IMR-90 (cell line): ENCODE results near the gene GLCCI1. TPM values are rescaled to one million over a fixed set of nuclear protein-coding genes. Genes with fewer than 3 reads are reported as not detected.

Source experiments
- ATAC-seq: fragments of 200-7000 bp; cut with Tn5 transposase; 2 replicates; pipeline ENCODE4 v1.9.1; 2020; ENCODE audit warnings: low read depth, mild to moderate bottlenecking, moderate library complexity
- BruUV-seq: library from RNA; stranded (reverse); fragments of 400-500 nt; replicated peaks from 2 replicates; lab custom pipeline; 2021; lab: Mats Ljungman, UMichigan
- CTCF ChIA-PET: fragments of 300-600 bp; formaldehyde crosslinking; extraction: SDS; loops from one replicate; lab custom pipeline; 2021; ENCODE audit warnings: antibody characterized with exemption; lab: Yijun Ruan, JAX
- POLR2A ChIA-PET: fragments of 300-600 bp; sonication (Branson Sonifier 250); formaldehyde crosslinking; loops from one replicate; lab custom pipeline; 2022; ENCODE audit warnings: antibody characterized with exemption; ENCODE audit not compliant: unreplicated experiment; lab: Charles Lee
- DNase-seq: peaks from one replicate; pipeline ENCODE4 v3.0.0; 2013
- H2AFZ ChIP-seq: replicated peaks from 2 replicates; pipeline ENCODE3; 2013; ENCODE audit warnings: low read length, mild to moderate bottlenecking; ENCODE audit not compliant: poor library complexity
- H2AK5ac ChIP-seq: 2 replicates; pipeline ENCODE4 v1.6.1; 2013; ENCODE audit warnings: low read depth, low read length, inconsistent platforms
- H2AK9ac ChIP-seq: replicated peaks from 2 replicates; pipeline ENCODE3; 2013; ENCODE audit warnings: mild to moderate bottlenecking, low read depth, low read length, moderate library complexity; ENCODE audit not compliant: poor library complexity
- H2BK120ac ChIP-seq: 2 replicates; pipeline ENCODE4 v1.6.1; 2013; ENCODE audit warnings: low read depth, low read length, inconsistent platforms
- H2BK15ac ChIP-seq: 3 replicates; pipeline ENCODE4 v1.6.1; 2013; ENCODE audit warnings: low read depth, low read length, inconsistent platforms
- H2BK20ac ChIP-seq: 2 replicates; pipeline ENCODE4 v1.6.1; 2013; ENCODE audit warnings: low read depth, mild to moderate bottlenecking, inconsistent platforms, low read length, moderate library complexity
- H2BK5ac ChIP-seq: 2 replicates; pipeline ENCODE4 v1.6.1; 2013; ENCODE audit warnings: mild to moderate bottlenecking, low read depth, low read length, inconsistent platforms; ENCODE audit not compliant: poor library complexity, severe bottlenecking
- H3K14ac ChIP-seq: replicated peaks from 2 replicates; pipeline ENCODE4 v1.6.1; 2013; ENCODE audit warnings: low read depth, low read length, inconsistent platforms
- H3K18ac ChIP-seq: 2 replicates; pipeline ENCODE4 v1.6.1; 2013; ENCODE audit warnings: low read depth, low read length, control low read depth
- H3K23ac ChIP-seq: 2 replicates; pipeline ENCODE4 v1.6.1; 2013; ENCODE audit warnings: low read depth, low read length, inconsistent platforms
- H3K27ac ChIP-seq: 2 replicates; pipeline ENCODE4 v1.5.1; 2013; ENCODE audit warnings: mild to moderate bottlenecking, control low read depth, low read length; ENCODE audit not compliant: insufficient read depth
- H3K27me3 ChIP-seq: 2 replicates; pipeline ENCODE4 v1.6.1; 2013; ENCODE audit warnings: low read length; ENCODE audit not compliant: control insufficient read depth, insufficient read depth
- H3K36me3 ChIP-seq: 2 replicates; pipeline ENCODE4 v1.6.1; 2013; ENCODE audit warnings: low read length, mixed read lengths; ENCODE audit not compliant: control insufficient read depth, insufficient read depth
- H3K4ac ChIP-seq: 2 replicates; pipeline ENCODE4 v1.6.1; 2013; ENCODE audit warnings: low read depth, low read length, inconsistent platforms
- H3K4me1 ChIP-seq: 2 replicates; pipeline ENCODE4 v1.6.1; 2013; ENCODE audit warnings: low read length, mixed read lengths; ENCODE audit not compliant: control insufficient read depth, insufficient read depth
- H3K4me2 ChIP-seq: 2 replicates; pipeline ENCODE4 v1.6.1; 2013; ENCODE audit warnings: low read depth, mild to moderate bottlenecking, control low read depth, low read length, moderate library complexity
- H3K4me3 ChIP-seq: 2 replicates; pipeline ENCODE4 v1.5.1; 2013; ENCODE audit warnings: low read depth, mild to moderate bottlenecking, control low read depth, low read length, moderate library complexity; ENCODE audit not compliant: insufficient read depth
- H3K56ac ChIP-seq: 2 replicates; pipeline ENCODE4 v1.6.1; 2013; ENCODE audit warnings: low read length, inconsistent platforms; ENCODE audit not compliant: insufficient read depth; ENCODE audit errors: extremely low read depth
- H3K79me1 ChIP-seq, 2 experiments: 2 replicates each; pipeline ENCODE4 v1.6.1; 2013; ENCODE audit warnings: low read length in 2 of 2, inconsistent platforms in 1 of 2, low read depth in 1 of 2
- H3K9ac ChIP-seq: 2 replicates; pipeline ENCODE4 v1.6.1; 2013; ENCODE audit warnings: low read depth, low read length, control low read depth
- H3K9me1 ChIP-seq: 2 replicates; pipeline ENCODE4 v1.6.1; 2013; ENCODE audit warnings: low read length, inconsistent platforms; ENCODE audit not compliant: insufficient read depth
- H3K9me3 ChIP-seq: 2 replicates; pipeline ENCODE4 v1.6.1; 2013; ENCODE audit warnings: low read length; ENCODE audit not compliant: control insufficient read depth, insufficient read depth
- H4K20me1 ChIP-seq: 2 replicates; pipeline ENCODE4 v1.6.1; 2013; ENCODE audit warnings: low read length, inconsistent platforms; ENCODE audit not compliant: insufficient read depth
- H4K5ac ChIP-seq: 2 replicates; pipeline ENCODE4 v1.6.1; 2013; ENCODE audit warnings: mild to moderate bottlenecking, low read depth, low read length, control low read depth
- H4K8ac ChIP-seq, 2 experiments: 2 replicates each; pipeline ENCODE4 v1.6.1; 2013; ENCODE audit warnings: low read depth in 2 of 2, low read length in 2 of 2, control low read depth in 1 of 2, inconsistent platforms in 1 of 2
- H4K91ac ChIP-seq: 2 replicates; pipeline ENCODE4 v1.6.1; 2013; ENCODE audit warnings: low read depth, low read length, inconsistent platforms; ENCODE audit not compliant: insufficient read depth
- BHLHE40 ChIP-seq: fragments of 150-350 bp; IDR thresholded peaks from 2 replicates; pipeline ENCODE4 v1.6.1; 2016; ENCODE audit warnings: mild to moderate bottlenecking, low read depth, low read length
- CEBPB ChIP-seq: IDR thresholded peaks from 2 replicates; pipeline ENCODE4 v1.6.1; 2012; ENCODE audit warnings: low read depth, low read length, improper control_type of control experiment
- CHD1 ChIP-seq: IDR thresholded peaks from 2 replicates; pipeline ENCODE4 v1.6.1; 2012; ENCODE audit warnings: low read depth, low read length, improper control_type of control experiment
- FOS ChIP-seq: fragments of 150-350 bp; IDR thresholded peaks from 2 replicates; pipeline ENCODE4 v1.6.1; 2016; ENCODE audit warnings: low read depth, low read length
- MAFK ChIP-seq: IDR thresholded peaks from 2 replicates; pipeline ENCODE4 v1.6.1; 2012; ENCODE audit warnings: low read depth, low read length, improper control_type of control experiment
- MAZ ChIP-seq: IDR thresholded peaks from 2 replicates; pipeline ENCODE4 v1.6.1; 2012; ENCODE audit warnings: low read depth, mild to moderate bottlenecking, low read length, improper control_type of control experiment, moderate library complexity, borderline replicate concordance
- MXI1 ChIP-seq: IDR thresholded peaks from 2 replicates; pipeline ENCODE4 v1.6.1; 2012; ENCODE audit warnings: low read depth, mild to moderate bottlenecking, low read length, moderate library complexity, borderline replicate concordance
- NFE2L2 ChIP-seq: fragments of 150-350 bp; IDR thresholded peaks from 2 replicates; pipeline ENCODE4 v1.6.1; 2016; ENCODE audit warnings: low read depth, mild to moderate bottlenecking, low read length
- POLR2A ChIP-seq: IDR thresholded peaks from 2 replicates; pipeline ENCODE4 v1.6.1; 2012; ENCODE audit warnings: mild to moderate bottlenecking, low read depth, low read length
- RAD21 ChIP-seq: IDR thresholded peaks from 2 replicates; pipeline ENCODE4 v1.6.1; 2012; ENCODE audit warnings: low read length, improper control_type of control experiment
- RCOR1 ChIP-seq: IDR thresholded peaks from 2 replicates; pipeline ENCODE4 v1.6.1; 2012; ENCODE audit warnings: mild to moderate bottlenecking, low read length, improper control_type of control experiment; ENCODE audit not compliant: insufficient replicate concordance
- RFX5 ChIP-seq: IDR thresholded peaks from 2 replicates; pipeline ENCODE4 v1.8.0; 2012; ENCODE audit warnings: low read depth, mild to moderate bottlenecking, low read length, moderate library complexity
- SMC3 ChIP-seq: fragments of 150-350 bp; IDR thresholded peaks from 2 replicates; pipeline ENCODE4 v1.6.1; 2016; ENCODE audit warnings: low read depth, mild to moderate bottlenecking, antibody characterized with exemption, low read length, moderate library complexity
- WGBS, 2 experiments: methylation state at CpG; one replicate each; pipeline versions ENCODE4 v1.1.5 to v1.1.7; 2013; ENCODE audit warnings: missing lambda C conversion rate in 2 of 2; ENCODE audit not compliant: insufficient read length in 1 of 2; ENCODE audit errors: extremely low coverage in 2 of 2; 5-methylcytosine and 5-hydroxymethylcytosine counted together
- dilution Hi-C: fragments of 300-500 bp; cut with HindIII; formaldehyde crosslinking; loops from one replicate; pipeline ENCODE4 v1.14.3; 2018; ENCODE audit warnings: low sequenced_read_pairs; ENCODE audit not compliant: unreplicated experiment
- in situ Hi-C: fragments of 300-500 bp; cut with MboI; formaldehyde crosslinking; loops from 3 replicates; pipeline ENCODE4 v1.14.3; 2019; ENCODE audit warnings: low sequenced_read_pairs, inconsistent platforms, mixed read lengths
- intact Hi-C: fragments of 100-400 bp; cut with micrococcal nuclease; formaldehyde crosslinking; loops from 2 replicates; pipeline ENCODE4 v1.10.0; 2022
- polyA plus RNA-seq, 3 experiments: library from polyadenylated mRNA; depleted of rRNA; stranded (reverse); fragments of >200 nt; gene quantifications; 2 replicates each; pipeline ENCODE4 v1.2.3, GENCODE V29; 2012; ENCODE audit warnings: low replicate concordance in 1 of 3
- total RNA-seq: library from RNA; depleted of rRNA; stranded (reverse); fragments of >200 nt; gene quantifications from 2 replicates; pipeline ENCODE4 v1.2.3, GENCODE V29; 2012
- TF ChIP-seq, protein P1 (sequence below): conservative IDR thresholded peaks from 2 replicates; pipeline ENCODE4 v1.5.1; 2012; ENCODE audit warnings: mild to moderate bottlenecking, low read depth, low read length, improper control_type of control experiment
- TF ChIP-seq, protein P2 (sequence below): fragments of 150-350 bp; IDR thresholded peaks from 2 replicates; pipeline ENCODE4 v1.6.1; 2017; ENCODE audit warnings: mild to moderate bottlenecking, antibody characterized with exemption, low read length, low read depth
- TF ChIP-seq, protein P3 (sequence below): fragments of 150-350 bp; IDR thresholded peaks from 2 replicates; pipeline ENCODE4 v1.6.1; 2016; ENCODE audit warnings: low read depth, mild to moderate bottlenecking, low read length, moderate library complexity, borderline replicate concordance

The GLCCI1 gene
- total and polyA plus RNA-seq, 2 of the 4 experiments (the other 2 are of a cell fraction) = 4.1 to 6.2 TPM

DNA sequence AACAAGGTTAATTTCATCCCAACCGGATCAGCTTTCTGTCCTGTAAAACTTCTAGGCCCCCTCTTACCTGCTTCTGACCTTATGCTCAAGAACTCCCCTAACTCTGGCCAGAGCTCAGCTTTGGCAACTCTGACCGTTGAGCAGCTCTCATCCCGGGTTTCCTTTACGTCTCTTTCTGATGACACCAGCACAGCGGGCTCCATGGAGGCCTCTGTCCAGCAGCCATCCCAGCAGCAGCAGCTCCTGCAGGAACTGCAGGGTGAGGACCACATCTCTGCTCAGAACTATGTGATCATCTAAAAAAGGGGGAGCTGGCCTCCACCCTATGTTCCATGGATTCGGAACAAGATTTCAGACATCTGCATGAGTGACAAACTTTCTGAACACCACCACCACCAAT is 117.6 kb downstream of the GLCCI1 start:
- H4K5ac ChIP-seq = no peak overlapping the region
- no peak overlapping the region for H2BK120ac ChIP-seq
- ChIA-PET POLR2A (no interaction called here), CTCF (no interaction called here)
- no peak overlapping the region for H2BK20ac ChIP-seq
- H2BK5ac ChIP-seq = no peak overlapping the region
- H3K9me1 ChIP-seq = no peaks in the 10 kb centered on the region
- H3K23ac ChIP-seq = no peak overlapping the region
- H3K36me3 ChIP-seq = peaks cover 6% of the 10 kb centered on the region; the same call in 1 of the 2 replicates
- H3K56ac ChIP-seq = no peak overlapping the region
- no peaks in the 10 kb centered on the region for H3K79me1 ChIP-seq
- intact Hi-C loops = no loop called here
- H4K20me1 ChIP-seq = no peaks in the 10 kb centered on the region
- no peak overlapping the region for H3K4me2 ChIP-seq
- BruUV-seq = no TSS peak
- DNase-seq (no peak), ATAC-seq (no peak)
- H2AFZ ChIP-seq = no peak overlapping the region
- H2AK5ac ChIP-seq = no peak overlapping the region
- WGBS, 2 experiments = 100% methylated on average over 1 of the region's 6 CpGs; no CpG with 5 or more reads in 1 of the 2 experiments
- H3K9ac ChIP-seq = no peak overlapping the region
- no peak overlapping the region for H4K8ac ChIP-seq
- no peak overlapping the region for H3K18ac ChIP-seq
- dilution Hi-C loops = no loop called here
- H4K91ac ChIP-seq = no peak overlapping the region
- no peak for TF ChIP-seq RFX5
- TF ChIP-seq MAFK = no peak
- TF ChIP-seq MAZ = no peak
- TF ChIP-seq, protein P1, sequence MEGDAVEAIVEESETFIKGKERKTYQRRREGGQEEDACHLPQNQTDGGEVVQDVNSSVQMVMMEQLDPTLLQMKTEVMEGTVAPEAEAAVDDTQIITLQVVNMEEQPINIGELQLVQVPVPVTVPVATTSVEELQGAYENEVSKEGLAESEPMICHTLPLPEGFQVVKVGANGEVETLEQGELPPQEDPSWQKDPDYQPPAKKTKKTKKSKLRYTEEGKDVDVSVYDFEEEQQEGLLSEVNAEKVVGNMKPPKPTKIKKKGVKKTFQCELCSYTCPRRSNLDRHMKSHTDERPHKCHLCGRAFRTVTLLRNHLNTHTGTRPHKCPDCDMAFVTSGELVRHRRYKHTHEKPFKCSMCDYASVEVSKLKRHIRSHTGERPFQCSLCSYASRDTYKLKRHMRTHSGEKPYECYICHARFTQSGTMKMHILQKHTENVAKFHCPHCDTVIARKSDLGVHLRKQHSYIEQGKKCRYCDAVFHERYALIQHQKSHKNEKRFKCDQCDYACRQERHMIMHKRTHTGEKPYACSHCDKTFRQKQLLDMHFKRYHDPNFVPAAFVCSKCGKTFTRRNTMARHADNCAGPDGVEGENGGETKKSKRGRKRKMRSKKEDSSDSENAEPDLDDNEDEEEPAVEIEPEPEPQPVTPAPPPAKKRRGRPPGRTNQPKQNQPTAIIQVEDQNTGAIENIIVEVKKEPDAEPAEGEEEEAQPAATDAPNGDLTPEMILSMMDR = no peak
- TF ChIP-seq FOS = no peak
- TF ChIP-seq CHD1 = no peak
- TF ChIP-seq NFE2L2 = no peak
- TF ChIP-seq, protein P2, sequence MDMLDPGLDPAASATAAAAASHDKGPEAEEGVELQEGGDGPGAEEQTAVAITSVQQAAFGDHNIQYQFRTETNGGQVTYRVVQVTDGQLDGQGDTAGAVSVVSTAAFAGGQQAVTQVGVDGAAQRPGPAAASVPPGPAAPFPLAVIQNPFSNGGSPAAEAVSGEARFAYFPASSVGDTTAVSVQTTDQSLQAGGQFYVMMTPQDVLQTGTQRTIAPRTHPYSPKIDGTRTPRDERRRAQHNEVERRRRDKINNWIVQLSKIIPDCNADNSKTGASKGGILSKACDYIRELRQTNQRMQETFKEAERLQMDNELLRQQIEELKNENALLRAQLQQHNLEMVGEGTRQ = no peak
- no peak for TF ChIP-seq SMC3
- TF ChIP-seq, protein P3, sequence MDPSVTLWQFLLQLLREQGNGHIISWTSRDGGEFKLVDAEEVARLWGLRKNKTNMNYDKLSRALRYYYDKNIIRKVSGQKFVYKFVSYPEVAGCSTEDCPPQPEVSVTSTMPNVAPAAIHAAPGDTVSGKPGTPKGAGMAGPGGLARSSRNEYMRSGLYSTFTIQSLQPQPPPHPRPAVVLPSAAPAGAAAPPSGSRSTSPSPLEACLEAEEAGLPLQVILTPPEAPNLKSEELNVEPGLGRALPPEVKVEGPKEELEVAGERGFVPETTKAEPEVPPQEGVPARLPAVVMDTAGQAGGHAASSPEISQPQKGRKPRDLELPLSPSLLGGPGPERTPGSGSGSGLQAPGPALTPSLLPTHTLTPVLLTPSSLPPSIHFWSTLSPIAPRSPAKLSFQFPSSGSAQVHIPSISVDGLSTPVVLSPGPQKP = no peak
- no peak for TF ChIP-seq MXI1
- TF ChIP-seq POLR2A = no peak
- TF ChIP-seq BHLHE40 = no peak
- no peak for TF ChIP-seq RCOR1
- no peak for TF ChIP-seq RAD21
- no peak for TF ChIP-seq CEBPB
- H3K14ac ChIP-seq = no peak overlapping the region
- no peaks in the 10 kb centered on the region for H3K27me3 ChIP-seq
- H3K4me1 ChIP-seq = no peaks in the 10 kb centered on the region
- H2AK9ac ChIP-seq = no peak overlapping the region
- H3K4ac ChIP-seq = no peak overlapping the region
- H3K9me3 ChIP-seq = no peaks in the 10 kb centered on the region
- no peak overlapping the region for H3K27ac ChIP-seq
- no peak overlapping the region for H3K4me3 ChIP-seq
- in situ Hi-C loops = no loop called here
- no peak overlapping the region for H2BK15ac ChIP-seq
